NCI-H2171 (cell line): ENCODE results near the gene NFATC1.
"Not testable (repeated sequence)": the region's sequence is repeated elsewhere in the genome, so short reads cannot be mapped to it uniquely, and the experiment has no call there.

Experiments used
- DNase-seq: peaks from one replicate; lab custom pipeline; 2025; lab: John Stamatoyannopoulos, UW

NFATC1 gene

DNA sequence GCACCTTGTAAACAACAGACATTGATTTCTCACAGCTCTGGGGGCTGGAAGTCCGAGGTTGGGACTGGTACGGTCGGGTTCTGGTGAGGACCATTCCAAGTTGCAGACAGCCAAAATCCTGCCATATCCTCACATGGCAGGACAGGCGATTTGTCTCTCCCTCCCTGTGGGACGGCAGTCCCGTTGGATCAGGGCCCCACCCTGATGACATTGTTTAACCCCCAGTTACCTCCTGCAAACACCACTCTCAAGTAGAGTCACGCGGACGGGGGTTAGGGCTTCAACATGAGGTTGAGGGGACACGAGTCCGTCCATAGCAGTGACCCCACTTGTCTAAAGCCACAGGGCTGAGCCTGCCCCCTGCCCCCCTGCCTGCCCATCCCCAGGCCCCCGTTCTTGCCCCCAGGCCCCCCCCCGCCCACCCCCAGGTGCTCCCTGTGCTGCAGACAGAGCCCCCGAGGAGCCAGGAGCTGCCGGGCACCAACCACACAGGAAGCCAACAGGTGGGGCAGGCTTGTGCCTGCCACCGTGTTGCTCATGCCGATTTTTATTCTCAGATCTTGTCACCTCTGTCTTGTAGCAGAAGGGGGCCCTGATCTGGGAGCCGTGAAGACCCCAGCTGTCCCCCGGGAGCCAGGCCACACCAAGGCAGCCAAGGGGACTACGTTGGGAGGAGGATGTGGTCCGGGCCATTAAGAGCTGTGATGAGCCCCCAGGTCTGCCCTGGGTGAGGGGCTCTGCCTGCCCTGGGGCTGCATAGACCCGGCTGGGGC is 82.2 kb downstream of the NFATC1 start:
- DNase-seq: no peak

DNA sequence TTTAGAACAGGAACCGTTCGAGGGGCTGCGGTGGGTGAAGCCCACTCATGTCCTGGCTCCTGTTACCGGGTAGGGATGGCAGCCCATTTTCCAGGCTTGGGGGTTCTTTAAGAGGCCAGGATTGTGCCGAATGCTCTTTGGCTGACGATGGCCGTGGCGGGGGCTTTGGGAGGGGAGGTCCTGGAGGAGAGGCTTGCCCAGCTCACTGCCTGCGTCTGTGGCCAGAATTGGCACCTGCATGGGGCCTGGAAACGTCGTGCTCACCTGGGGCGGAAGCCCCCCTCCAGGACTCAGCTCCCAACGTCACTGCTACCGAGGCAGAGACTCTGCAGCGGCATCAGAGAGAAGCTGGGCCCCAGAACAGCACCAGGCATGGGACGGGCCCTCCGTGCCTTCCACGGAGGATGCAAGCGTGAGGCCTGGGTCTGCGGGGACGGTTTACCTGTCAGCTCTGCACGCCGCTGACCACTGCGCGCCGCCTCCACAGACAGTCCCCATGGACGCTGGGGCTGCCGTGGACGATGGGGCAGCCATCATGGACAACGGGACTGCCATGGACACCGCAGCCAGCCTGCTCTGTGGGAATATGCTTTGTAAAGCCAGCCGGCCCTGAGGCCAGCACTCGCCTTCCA is 82.9 kb downstream of the NFATC1 start:
- DNase-seq: no peak

DNA sequence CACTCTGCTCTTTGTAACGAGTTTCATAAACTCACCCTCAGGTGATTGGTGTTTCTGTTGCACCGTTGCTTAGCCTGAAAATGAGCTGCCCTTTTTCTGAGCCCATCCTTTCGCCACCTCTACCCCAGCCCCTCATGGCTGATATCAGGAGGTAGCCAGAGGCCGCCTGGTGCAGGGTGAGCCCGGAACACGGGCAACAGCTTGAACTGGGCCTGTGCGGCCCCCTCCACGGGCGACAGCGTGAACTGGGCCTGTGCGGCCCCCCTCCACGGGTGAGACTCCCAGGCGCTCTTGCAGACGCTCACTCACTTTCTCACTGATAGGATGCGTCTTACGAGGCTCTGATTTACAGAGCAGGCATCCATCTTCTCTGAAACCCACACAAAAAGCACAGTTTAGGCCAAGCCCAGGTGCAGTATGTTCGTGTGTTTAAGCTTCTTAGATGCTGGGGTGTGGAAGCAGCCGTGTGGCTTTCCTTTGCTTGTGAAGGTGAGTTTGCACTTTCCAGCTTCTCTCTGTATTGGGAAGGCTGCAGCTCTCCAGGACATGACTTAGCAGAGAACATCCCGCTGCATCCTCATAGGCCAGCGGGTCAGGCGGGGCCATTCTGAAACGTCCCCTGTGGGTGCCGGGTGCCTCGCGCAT is 83.5 kb downstream of the NFATC1 start:
- DNase-seq: no peak

DNA sequence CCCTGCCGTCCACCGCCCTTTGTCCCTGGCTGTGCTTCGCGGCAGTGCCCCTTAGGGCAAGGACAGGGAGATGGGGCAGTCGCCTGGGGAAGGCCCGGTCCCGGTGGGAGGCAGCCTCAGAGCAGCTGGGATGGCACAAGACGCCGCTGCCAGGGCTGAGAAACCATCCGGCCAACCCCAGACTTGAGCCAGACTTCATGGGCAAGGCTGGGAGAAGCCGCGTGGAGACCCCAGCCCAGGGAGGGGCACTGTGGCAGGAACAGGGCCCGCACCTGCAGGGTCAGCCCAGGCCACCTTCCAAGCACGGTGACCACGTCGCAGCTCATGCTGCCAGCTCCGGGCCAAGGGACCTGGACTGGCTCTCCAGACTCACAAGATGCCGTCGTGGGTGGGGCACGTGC is 84.0 kb downstream of the NFATC1 start:
- no peak for DNase-seq

DNA sequence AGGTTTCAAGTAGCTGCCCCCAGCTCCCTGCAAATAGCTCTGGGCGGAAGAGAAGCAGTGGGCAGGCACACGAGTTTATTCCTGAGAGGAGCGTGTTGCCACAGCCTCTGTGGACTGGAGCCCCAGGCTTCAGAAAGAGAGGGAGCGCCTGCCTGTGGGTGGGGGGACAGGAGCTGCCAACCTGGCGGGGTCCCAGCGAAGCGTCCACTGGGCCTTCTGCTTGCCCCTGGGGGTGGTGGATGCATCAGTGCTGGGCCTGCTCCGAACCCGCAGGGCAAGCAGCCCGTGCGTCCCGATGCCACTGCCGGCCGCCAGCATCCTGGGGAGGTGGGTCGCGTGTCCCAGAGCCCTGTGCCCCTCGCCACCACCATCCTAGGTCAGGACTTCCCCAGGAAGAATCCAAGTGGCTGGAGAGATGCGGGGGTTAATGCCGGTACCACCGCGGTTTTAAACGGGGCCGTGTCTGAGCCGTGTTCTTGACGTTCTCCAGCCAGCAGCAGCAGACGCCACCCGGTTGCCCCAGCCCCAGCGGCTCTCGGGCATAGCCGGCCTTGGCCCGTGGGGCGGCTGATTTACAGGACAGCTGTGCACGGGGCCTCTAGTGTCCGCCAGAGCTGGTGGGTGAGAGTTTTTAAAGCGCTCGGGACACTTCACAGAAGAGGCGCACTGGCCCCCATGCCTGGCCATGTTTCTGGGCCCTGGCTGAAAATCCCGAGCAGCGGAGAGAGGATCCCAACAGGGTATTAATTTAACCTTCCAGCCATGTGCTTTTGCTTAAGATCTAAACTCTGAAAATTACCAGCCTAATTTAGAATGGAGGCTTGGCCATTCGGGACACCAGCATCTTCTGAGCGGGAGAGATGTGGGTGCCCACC is 84.7 kb downstream of the NFATC1 start:
- DNase-seq: no peak

DNA sequence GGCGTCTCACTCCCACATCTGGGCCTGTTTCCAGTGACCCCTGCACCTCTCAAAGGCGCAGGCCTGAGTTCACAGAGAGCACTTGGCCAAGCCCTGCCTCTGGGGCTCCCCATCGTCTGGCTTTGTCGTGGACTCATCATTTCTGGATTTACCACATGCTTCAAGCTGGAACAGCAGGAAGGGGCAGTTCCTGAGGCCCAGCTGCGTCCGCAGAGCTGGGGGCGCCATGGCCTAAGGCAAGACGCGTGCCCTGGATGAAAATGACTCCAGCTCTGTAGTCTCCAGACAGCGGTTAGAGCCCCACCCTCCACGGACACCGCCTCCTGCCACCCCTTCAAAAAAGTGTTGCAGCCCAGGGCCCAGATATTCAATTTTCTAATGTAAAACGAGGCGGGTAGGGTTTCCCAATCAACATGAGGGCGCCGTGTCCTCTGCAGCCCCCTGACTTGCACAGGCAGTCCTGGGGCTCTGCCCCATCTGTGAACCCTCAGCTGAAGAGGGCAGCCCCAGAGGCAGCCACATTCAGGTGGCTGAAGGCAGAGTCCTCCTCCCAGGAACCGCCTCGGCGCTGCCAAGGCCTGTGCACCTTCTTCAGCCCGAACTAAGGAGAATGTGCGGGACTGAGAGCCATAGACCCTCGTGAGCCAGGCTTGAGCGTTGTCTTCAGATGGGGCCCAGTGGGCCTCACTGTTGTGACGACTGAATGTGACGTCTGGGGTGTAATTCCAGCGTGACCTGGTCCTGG is 85.5 kb downstream of the NFATC1 start:
- DNase-seq: no peak

DNA sequence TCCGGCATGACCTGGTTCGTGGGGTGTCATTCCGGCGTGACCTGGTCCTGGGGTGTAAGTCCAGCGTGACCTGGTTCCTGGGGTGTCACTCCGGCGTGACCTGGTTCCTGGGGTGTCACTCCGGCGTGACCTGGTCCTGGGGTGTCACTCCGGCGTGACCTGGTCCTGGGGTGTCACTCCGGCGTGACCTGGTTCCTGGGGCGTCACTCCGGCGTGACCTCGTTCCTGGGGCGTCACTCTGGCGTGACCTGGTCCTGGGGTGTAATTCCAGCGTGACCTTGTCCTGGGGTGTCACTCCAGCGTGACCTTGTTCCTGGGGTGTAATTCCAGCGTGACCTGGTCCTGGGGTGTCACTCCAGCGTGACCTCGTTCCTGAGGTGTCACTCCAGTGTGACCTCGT is 87.7 kb downstream of the NFATC1 start:
- DNase-seq: not testable (repeated sequence)

DNA sequence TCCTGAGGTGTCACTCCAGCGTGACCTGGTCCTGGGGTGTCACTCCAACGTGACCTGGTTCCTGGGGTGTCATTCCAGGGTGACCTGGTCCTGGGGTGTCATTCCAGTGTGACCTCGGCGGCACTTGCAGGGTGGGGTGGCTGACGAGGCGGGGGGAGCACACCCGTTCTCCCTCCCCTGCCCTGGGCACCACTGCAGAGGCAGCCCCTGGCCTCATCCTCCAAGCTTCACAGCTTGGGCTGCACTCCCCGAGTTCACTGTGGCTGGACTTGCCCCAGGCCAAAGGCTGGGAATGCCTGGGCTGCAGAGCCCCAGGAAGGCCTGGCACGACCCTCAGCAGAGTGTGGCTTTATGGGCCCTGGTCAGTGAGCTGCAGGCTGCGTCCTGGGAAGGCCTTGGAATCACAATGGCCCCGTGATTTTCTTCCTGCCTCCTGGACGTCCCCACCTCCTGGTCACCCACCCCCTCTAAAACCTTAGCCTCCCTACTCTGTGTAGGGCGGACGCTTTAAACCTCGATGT is 88.3 kb downstream of the NFATC1 start:
- DNase-seq: no peak

DNA sequence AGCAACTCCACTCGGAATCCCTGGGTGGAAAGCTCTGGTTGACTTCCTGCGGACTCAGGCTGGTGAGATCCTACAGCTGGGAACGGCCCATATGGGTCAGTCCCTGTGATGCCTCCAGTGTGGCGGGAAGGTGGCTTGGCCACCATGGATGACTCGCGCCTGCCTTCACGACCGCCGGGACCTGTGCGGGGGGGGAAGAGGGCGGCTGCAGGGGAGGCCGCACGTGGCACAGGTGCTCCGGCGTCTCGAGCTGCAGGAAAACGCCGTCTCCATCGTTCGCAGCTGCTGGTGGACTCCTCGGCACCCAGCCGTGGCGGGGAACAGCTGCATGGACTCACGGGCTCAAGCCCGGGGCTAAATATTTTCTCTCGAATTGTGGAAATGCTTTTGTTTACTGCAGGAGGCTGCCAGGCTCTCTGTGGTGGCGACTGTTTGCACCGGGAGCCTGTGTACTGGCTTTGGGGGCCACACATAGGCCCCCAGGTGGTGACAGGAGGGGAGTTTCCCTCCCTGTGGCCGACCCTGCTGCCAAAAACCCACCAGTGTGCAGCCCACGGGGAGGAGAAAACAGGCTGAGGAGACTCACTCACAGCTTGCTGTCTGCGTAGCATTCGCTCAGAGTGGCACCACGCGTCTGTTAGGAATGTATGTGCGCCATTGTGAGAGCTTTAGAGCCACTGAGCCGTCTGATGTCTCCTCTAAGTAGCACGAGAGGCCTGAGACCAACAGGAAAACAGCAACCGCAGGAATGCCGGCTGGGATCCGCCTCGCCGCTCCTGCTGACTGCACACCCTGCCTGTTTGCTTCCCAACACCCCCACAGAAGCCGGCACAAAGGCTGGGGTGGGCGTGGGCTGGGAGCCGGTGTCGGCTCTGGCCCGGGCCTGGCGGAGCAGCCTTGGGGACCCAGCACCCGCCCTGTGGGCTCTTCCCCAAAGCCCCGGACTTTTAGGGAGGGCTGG is 89.2 kb downstream of the NFATC1 start:
- DNase-seq: no peak

DNA sequence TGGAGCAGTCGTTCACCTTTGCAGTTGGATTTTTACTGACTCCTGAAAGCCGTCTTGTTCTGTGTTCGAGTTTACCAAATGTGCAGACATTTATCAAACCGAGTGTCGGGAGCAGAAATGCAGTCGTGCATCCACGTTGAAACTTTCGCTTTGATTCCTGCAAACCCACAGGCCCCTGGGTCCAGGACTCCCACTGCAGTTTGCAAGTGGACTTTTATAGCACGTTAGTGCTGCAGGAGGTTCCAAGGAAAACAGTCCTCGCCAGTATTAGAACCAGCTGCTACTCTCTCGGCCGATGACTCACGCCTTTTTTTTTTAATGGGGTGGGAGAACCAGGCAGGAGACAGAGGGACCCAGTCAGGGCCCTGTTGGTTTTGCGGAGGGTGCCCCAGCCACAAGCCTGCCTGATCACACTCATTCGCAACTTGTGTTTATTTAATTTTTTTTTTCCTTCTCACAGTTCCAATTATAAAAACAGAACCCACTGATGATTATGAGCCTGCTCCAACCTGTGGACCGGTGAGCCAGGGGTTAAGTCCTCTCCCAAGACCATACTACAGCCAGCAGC is 90.1 kb downstream of the NFATC1 start:
- DNase-seq: no peak

DNA sequence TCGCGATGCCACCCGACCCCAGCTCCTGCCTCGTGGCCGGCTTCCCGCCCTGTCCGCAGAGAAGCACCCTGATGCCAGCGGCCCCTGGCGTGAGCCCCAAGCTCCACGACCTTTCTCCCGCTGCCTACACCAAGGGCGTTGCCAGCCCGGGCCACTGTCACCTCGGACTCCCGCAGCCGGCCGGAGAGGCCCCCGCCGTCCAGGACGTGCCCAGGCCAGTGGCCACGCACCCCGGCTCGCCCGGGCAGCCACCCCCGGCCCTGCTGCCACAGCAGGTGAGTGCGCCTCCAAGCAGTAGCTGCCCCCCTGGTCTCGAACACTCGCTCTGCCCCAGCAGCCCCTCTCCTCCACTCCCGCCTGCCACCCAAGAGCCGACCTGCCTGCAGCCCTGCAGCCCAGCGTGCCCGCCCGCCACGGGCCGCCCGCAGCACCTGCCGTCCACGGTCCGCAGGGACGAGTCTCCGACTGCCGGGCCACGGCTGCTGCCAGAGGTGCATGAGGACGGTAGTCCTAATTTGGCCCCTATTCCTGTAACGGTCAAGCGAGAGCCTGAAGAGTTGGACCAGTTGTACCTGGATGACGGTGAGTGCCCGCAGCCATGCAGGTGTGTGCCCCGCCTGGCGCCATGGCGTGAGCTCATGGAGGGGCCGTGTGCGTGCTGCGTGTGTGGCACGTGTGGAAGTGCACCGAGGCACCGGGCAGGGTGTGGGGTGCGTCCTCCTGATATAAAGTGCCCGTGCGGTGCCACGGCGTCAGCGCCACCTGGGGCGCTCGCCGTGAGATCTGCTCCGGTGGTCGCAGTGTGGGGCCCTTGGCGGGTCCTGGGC is 90.8 kb downstream of the NFATC1 start:
- DNase-seq: no peak

DNA sequence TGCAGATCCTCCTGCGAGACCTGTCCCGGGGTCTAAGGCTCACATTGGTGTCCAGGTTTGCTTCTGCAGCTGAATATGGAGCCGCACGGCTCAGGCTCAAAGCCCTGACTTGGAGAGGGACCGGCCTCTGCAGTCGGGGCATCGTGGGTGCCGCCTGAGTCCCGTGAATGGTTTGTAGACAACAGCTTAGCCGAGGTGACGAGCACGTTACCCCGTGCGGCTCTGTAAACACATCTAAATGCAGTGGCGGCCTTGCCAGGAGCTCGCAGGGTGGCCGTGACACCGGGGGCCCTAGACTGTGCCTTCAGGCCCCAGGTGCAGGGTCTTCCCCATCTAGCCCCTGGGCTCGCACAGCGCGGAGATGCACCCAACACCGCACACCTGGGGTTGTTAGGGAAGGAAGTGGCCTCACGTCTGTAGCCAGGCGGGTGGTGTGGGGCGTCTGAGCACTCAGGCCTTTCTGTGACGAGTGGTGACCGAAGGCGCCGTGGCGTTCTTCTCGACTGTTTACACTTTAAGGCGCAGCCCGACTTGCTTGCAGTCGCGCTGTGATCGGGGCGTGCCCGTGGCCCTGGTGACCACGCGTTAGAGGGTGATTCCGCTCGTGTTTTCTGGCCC is 91.6 kb downstream of the NFATC1 start:
- DNase-seq: no peak

DNA sequence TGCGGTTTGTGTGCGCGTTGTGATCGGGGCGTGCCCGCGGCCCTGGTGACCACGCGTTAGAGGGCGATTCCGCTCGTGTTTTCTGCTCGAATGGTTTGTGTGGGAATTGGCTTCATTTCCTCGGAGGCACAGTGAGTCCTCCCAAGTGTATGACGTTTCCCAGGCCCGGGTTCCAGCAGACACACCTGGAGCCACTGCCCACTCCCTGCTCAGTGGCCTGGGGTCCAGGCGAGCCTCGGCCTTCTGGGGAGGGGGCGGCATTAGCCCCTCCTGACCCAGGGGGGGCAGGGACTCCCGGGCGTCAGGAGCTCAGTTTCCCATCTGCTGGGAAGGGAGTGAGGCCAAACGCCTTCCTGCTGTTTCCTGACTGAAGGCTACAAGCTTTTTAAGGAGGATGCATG is 92.1 kb downstream of the NFATC1 start:
- no peak for DNase-seq

DNA sequence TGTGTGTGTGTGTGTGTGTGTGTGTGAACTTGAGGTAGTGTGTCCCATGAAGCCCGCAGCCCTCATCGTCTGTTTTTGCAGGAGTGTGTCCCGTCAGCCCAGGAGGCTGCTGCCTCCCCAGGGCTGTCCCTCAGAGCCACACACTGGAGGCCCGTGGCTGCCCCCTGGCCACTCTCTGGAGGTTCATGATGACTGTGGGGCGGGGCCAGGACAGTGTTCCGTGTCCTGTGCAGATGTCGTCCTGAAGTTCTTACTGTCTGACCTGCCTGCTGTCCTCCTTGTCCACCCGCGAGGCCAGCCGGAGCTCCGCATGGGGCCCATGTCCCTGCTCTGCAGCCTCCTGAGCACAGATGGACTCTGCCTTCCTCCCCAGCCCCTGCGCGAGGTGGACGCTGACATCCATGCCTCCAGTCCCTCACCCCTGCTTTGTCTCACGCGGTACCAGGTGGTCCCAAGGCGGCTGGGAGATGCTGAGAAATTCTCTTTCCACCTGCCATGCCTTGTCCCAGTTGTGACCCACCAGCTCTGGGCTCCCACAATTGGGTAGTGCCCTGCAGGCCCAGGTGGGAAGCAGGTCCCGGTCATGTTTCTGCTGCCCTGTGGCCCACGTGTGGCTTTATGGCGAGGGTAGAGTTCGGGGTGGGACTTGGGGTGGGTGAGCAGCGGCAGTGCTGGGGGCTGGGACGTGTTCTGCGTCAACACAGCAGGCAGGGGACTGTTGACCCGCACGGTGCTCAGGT is 92.8 kb downstream of the NFATC1 start:
- no peak for DNase-seq

DNA sequence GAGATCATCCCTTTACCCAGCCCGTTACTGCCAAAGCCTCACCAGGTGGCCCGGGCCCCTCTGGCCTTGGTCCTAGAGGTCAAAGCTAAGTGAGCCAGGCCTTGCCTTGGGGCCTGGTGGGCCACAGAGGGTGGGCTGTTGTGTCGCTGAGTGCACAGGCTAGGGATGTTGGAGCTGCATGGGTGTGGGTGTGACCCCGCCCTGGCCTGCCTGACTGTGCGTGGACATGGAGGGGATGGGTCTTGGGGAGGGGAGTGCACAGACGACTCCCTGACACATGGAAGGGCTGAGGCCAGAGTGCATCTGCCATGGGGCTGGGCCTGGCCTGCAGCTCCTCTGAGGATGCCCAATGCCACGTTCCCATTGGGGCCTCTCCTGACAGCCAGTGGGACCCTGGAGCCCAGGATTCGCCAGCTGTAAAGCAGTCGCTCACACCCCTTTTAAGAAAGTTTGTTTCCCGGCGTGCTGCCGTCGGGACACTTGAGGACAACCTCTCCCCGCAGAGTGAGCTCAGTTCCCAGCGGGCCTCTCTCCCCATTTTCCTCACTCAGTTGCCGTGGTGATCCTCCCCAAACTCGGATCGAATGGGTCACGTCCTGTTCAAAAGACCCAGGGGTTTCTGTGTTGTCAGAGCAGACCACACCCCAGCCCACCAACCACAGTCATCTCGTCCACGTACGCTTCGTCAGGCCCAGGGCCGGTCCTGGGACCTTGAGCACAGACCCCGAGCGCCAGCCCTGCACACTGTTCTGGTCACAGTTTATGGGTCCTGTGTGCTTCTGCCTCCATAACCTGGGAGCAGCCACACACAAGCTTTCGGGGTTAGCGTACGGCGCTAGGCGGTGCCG is 93.5 kb downstream of the NFATC1 start:
- no peak for DNase-seq

DNA sequence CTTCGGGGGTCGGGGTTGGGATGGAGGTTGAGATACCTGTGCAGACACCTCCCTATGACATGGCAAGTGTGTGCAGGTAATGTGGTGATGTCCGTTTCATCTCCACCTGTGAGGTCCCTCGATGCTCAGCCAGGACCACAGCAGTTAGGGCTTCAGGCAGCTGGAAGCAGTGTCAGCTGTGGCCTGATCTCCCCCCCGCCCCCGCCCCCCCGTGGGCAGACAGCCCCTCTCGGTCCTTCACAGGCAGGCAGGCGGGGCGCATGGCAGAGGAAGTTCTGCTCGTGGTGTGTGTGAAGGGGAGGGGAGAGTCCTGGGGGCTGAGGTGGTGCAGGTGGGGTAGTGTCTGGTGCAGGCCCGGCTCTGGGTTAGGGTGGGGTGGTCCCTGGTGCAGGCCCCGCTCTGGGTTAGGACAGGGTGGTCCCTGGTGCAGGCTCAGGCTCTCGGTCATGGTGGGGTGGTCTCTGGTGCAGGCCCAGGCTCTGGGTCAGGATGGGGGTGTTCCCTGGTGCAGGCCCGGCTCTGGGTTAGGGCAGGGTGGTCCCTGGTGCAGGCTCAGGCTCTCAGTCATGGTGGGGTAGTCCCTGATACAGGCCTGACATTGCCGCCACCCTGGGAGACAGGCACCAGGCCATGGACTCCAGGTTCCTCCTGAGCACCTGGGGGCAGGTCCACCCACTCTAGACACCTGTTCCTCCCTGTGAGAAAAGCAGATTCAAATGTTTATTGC is 94.3 kb downstream of the NFATC1 start:
- DNase-seq: no peak
